NB4 (cell line): ENCODE results near the gene UVRAG.

Source experiments
- CTCF ChIP-seq: IDR thresholded peaks from one replicate; pipeline ENCODE4 v1.5.1; 2012; ENCODE audit warnings: low read depth, low read length
- POLR2A ChIP-seq: IDR thresholded peaks from 2 replicates; pipeline ENCODE4 v1.6.1; 2011; ENCODE audit warnings: mild to moderate bottlenecking; ENCODE audit not compliant: insufficient read length; ENCODE audit errors: extremely low read depth

DNA sequence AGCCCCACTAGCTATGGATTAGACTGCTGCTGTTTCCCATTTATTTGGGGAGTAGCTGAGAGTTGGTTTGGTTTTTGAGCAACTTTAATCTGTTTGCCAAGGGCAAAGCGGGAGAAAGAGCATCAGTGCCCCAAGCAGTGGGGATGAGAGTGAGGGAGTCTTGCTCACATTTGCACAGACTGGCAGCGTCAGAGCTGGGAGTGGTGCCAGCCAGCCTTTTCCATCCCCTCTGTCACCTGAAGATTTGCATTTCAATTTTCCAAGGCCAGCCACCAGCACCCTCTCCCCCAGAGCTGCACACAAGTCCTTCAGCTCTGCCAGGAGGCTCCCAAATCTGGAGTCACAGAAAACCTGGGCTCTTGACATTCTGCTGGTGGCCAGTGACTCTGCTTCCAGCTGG, 21.0 kb upstream of the UVRAG start:
- TF ChIP-seq CTCF, result no peak
- no peak for TF ChIP-seq POLR2A
